Panc1 (cell line): ENCODE results near the gene LTBP3.

Source experiments
- CTCF ChIP-seq: fragments of 450-650 bp; IDR thresholded peaks from 2 replicates; pipeline ENCODE4 v1.5.1; 2017; ENCODE audit warnings: mild to moderate bottlenecking
- POLR2AphosphoS5 ChIP-seq: IDR thresholded peaks from 2 replicates; pipeline ENCODE4 v1.6.1; 2012; ENCODE audit warnings: mild to moderate bottlenecking, low read depth, low read length, moderate library complexity
- REST ChIP-seq, 2 experiments: IDR thresholded peaks; 2 replicates each; pipeline ENCODE4 v1.6.1; 2011 to 2012; ENCODE audit warnings: low read depth in 2 of 2, control low read depth in 1 of 2, low read length in 1 of 2, mild to moderate bottlenecking in 1 of 2, moderate library complexity in 1 of 2; ENCODE audit not compliant: insufficient read depth in 1 of 2
- TCF7L2 ChIP-seq: IDR thresholded peaks from 2 replicates; pipeline ENCODE4 v1.6.1; 2011; ENCODE audit warnings: mild to moderate bottlenecking, low read depth, low read length, inconsistent platforms

- TF ChIP-seq CTCF (no peak), POLR2AphosphoS5 (no peak), REST (IDR thresholded peaks at IDR 0.05; ENCODE audit: insufficient read depth in 1 of 2, low read depth in 2 of 2, low read length in 1 of 2) (no peak), TCF7L2 (no peak)
Measured at GRCh38 chr11:65578134-65578533, 20.0 kb upstream of the LTBP3 start.
